ENCODE measurements around the gene MYO15B. TPM values are rescaled to one million over a fixed set of nuclear protein-coding genes. Genes with fewer than 3 reads are reported as not detected.

The MYO15B gene
- total and polyA plus RNA-seq, 2 of the 13 experiments (the other 11 are each of a cell fraction or from before 2014, with no cell fraction given) = 2.8 to 8.1 TPM

DNA sequence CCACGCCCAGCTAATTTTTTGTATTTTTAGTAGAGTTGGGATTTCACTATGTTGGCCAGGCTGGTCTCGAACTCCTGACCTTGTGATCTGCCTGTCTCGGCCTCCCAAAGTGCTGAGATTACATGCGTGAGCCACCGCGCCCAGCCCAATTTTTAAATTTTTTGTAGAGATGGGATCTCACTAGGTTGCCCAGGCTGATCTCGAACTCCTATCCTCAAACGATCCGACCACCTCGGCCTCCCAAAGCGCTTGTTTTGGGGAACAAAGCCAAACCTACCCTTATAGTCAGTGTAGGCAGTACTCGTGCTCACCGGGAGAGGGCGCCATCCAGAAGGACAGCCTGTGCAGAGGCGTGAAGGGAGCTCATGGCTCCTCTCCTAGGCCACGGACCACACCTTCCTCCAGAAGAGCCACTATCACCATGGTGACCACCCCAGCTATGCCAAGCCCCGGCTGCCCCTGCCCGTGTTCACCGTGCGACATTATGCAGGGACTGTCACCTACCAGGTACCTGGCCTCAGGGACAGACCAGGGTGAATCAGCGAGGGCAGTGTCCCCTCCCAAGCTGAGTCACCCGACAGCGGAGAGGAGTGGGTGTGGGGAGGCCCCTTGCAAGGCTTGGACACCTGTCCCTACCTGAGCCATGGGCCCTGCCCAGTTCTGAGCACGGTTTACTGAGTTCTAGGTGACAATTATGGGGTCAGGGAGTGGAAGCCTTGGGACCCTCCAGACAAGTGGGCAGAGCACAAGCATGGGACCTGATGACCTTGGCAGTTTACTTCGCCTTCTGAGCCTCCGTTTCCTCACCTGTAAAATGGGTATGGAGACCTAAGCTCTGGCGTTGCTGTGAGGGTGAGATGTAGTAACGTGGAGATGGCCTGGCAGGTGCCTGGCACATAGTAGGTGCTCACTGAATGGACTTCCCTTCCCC lies 13.7 kb downstream of the MYO15B start (continued):
- TF ChIP-seq, protein P1, sequence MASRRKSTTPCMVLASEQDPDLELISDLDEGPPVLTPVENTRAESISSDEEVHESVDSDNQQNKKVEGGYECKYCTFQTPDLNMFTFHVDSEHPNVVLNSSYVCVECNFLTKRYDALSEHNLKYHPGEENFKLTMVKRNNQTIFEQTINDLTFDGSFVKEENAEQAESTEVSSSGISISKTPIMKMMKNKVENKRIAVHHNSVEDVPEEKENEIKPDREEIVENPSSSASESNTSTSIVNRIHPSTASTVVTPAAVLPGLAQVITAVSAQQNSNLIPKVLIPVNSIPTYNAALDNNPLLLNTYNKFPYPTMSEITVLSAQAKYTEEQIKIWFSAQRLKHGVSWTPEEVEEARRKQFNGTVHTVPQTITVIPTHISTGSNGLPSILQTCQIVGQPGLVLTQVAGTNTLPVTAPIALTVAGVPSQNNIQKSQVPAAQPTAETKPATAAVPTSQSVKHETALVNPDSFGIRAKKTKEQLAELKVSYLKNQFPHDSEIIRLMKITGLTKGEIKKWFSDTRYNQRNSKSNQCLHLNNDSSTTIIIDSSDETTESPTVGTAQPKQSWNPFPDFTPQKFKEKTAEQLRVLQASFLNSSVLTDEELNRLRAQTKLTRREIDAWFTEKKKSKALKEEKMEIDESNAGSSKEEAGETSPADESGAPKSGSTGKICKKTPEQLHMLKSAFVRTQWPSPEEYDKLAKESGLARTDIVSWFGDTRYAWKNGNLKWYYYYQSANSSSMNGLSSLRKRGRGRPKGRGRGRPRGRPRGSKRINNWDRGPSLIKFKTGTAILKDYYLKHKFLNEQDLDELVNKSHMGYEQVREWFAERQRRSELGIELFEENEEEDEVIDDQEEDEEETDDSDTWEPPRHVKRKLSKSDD (CRISPR knock-in tag; IDR thresholded peaks at IDR 0.05; ENCODE audit: low read depth) = no peak
- TF ChIP-seq, protein P2, sequence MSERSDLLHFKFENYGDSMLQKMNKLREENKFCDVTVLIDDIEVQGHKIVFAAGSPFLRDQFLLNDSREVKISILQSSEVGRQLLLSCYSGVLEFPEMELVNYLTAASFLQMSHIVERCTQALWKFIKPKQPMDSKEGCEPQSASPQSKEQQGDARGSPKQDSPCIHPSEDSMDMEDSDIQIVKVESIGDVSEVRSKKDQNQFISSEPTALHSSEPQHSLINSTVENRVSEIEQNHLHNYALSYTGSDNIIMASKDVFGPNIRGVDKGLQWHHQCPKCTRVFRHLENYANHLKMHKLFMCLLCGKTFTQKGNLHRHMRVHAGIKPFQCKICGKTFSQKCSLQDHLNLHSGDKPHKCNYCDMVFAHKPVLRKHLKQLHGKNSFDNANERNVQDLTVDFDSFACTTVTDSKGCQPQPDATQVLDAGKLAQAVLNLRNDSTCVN (CRISPR knock-in tag; IDR thresholded peaks at IDR 0.05; ENCODE audit: borderline replicate concordance) = no peak
- TF ChIP-seq, protein P3, sequence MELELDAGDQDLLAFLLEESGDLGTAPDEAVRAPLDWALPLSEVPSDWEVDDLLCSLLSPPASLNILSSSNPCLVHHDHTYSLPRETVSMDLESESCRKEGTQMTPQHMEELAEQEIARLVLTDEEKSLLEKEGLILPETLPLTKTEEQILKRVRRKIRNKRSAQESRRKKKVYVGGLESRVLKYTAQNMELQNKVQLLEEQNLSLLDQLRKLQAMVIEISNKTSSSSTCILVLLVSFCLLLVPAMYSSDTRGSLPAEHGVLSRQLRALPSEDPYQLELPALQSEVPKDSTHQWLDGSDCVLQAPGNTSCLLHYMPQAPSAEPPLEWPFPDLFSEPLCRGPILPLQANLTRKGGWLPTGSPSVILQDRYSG (CRISPR knock-in tag; IDR thresholded peaks at IDR 0.05) = no peak
- TF ChIP-seq CCAR2 (optimal IDR thresholded peaks at IDR 0.05; ENCODE audit: low read depth, low read length) = no peak
- TF ChIP-seq MIXL1 (CRISPR knock-in tag; IDR thresholded peaks at IDR 0.05) = no peak
- no peak for TF ChIP-seq ZNF160 (CRISPR knock-in tag; IDR thresholded peaks at IDR 0.05)
- TF ChIP-seq NR2F2 (IDR thresholded peaks at IDR 0.05; ENCODE audit: borderline replicate concordance, low read depth) = no peak
- TF ChIP-seq GZF1 (CRISPR knock-in tag; IDR thresholded peaks at IDR 0.05) = no peak
- TF ChIP-seq SIX1 (CRISPR knock-in tag; IDR thresholded peaks at IDR 0.05; ENCODE audit: borderline replicate concordance) = no peak
- TF ChIP-seq ATM (IDR thresholded peaks at IDR 0.05; ENCODE audit: borderline replicate concordance) = no peak
- TF ChIP-seq AHR (CRISPR knock-in tag; IDR thresholded peaks at IDR 0.05) = no peak
- TF ChIP-seq, protein P4, sequence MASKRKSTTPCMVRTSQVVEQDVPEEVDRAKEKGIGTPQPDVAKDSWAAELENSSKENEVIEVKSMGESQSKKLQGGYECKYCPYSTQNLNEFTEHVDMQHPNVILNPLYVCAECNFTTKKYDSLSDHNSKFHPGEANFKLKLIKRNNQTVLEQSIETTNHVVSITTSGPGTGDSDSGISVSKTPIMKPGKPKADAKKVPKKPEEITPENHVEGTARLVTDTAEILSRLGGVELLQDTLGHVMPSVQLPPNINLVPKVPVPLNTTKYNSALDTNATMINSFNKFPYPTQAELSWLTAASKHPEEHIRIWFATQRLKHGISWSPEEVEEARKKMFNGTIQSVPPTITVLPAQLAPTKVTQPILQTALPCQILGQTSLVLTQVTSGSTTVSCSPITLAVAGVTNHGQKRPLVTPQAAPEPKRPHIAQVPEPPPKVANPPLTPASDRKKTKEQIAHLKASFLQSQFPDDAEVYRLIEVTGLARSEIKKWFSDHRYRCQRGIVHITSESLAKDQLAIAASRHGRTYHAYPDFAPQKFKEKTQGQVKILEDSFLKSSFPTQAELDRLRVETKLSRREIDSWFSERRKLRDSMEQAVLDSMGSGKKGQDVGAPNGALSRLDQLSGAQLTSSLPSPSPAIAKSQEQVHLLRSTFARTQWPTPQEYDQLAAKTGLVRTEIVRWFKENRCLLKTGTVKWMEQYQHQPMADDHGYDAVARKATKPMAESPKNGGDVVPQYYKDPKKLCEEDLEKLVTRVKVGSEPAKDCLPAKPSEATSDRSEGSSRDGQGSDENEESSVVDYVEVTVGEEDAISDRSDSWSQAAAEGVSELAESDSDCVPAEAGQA (IDR thresholded peaks at IDR 0.05; ENCODE audit: low read depth) = no peak
- TF ChIP-seq, protein P4 (CRISPR knock-in tag; IDR thresholded peaks at IDR 0.05; ENCODE audit: borderline replicate concordance) = no peak
- no peak for TF ChIP-seq ZNF777 (CRISPR knock-in tag; IDR thresholded peaks at IDR 0.05)
- no peak for TF ChIP-seq KLF11 (CRISPR knock-in tag; IDR thresholded peaks at IDR 0.05)
- no peak for TF ChIP-seq KLF6 (CRISPR knock-in tag; IDR thresholded peaks at IDR 0.05)
- TF ChIP-seq ZNF546 (CRISPR knock-in tag; conservative IDR thresholded peaks at IDR 0.05) = no peak
- TF ChIP-seq MIER3 (CRISPR knock-in tag; IDR thresholded peaks at IDR 0.05; ENCODE audit: borderline replicate concordance) = no peak
- TF ChIP-seq ZNF850 (CRISPR knock-in tag; conservative IDR thresholded peaks at IDR 0.05) = no peak

All from HepG2 (cell line).